NCI-H2107 treated with DMSO at 0.1 percent for 48 hours (cell line): ENCODE data around the gene SLC7A6OS.

Experiments
- DNase-seq: peaks from one replicate; lab custom pipeline; 2025; ENCODE audit not compliant: unreplicated experiment; lab: John Stamatoyannopoulos, UW

The SLC7A6OS gene

GRCh38 chr16:68282064-68282452, 28.7 kb downstream of the SLC7A6OS start:
- DNase-seq, result no peak

GRCh38 chr16:68281368-68282063, 29.2 kb downstream of the SLC7A6OS start:
- no peak for DNase-seq

GRCh38 chr16:68279726-68280558, 30.8 kb downstream of the SLC7A6OS start:
- DNase-seq, result no peak

GRCh38 chr16:68276223-68276622, 34.5 kb downstream of the SLC7A6OS start:
- DNase-seq, result no peak

- DNase-seq, result peak; percentile 86
These were observed 35.0 kb downstream of the SLC7A6OS start for GRCh38 chr16:68275611-68276191.

- DNase-seq, result no peak
These were observed 36.3 kb downstream of the SLC7A6OS start for GRCh38 chr16:68274441-68274840.

GRCh38 chr16:68273896-68274295, 36.9 kb downstream of the SLC7A6OS start:
- no peak for DNase-seq

GRCh38 chr16:68273459-68273858, 37.3 kb downstream of the SLC7A6OS start:
- DNase-seq, result no peak

- peak; percentile 97 for DNase-seq
These were observed 38.1 kb downstream of the SLC7A6OS start for GRCh38 chr16:68272507-68273209.

GRCh38 chr16:68270353-68270752, 40.4 kb downstream of the SLC7A6OS start:
- peak; percentile 47 for DNase-seq

GRCh38 chr16:68269793-68270192, 41.0 kb downstream of the SLC7A6OS start:
- no peak for DNase-seq

GRCh38 chr16:68267612-68268405, 42.9 kb downstream of the SLC7A6OS start:
- peak; percentile 93 for DNase-seq

- DNase-seq, result peak; percentile 31
These were observed 45.4 kb downstream of the SLC7A6OS start for GRCh38 chr16:68265078-68265920.

- DNase-seq, result peak; percentile 44
These were observed 46.3 kb downstream of the SLC7A6OS start, which contains the start of gene SLC7A6 for GRCh38 chr16:68264128-68265077. Gene SLC7A6 (plus strand): TSS chr16:68264526. CDS start chr16:68274727, 10,201 bp downstream.

GRCh38 chr16:68263559-68264127, 47.1 kb downstream of the SLC7A6OS start:
- DNase-seq, result no peak

- no peak for DNase-seq
These were observed 51.5 kb downstream of the SLC7A6OS start for GRCh38 chr16:68259007-68259825.
